Measurements from ENCODE around the gene AANAT.

Gene AANAT

DNA sequence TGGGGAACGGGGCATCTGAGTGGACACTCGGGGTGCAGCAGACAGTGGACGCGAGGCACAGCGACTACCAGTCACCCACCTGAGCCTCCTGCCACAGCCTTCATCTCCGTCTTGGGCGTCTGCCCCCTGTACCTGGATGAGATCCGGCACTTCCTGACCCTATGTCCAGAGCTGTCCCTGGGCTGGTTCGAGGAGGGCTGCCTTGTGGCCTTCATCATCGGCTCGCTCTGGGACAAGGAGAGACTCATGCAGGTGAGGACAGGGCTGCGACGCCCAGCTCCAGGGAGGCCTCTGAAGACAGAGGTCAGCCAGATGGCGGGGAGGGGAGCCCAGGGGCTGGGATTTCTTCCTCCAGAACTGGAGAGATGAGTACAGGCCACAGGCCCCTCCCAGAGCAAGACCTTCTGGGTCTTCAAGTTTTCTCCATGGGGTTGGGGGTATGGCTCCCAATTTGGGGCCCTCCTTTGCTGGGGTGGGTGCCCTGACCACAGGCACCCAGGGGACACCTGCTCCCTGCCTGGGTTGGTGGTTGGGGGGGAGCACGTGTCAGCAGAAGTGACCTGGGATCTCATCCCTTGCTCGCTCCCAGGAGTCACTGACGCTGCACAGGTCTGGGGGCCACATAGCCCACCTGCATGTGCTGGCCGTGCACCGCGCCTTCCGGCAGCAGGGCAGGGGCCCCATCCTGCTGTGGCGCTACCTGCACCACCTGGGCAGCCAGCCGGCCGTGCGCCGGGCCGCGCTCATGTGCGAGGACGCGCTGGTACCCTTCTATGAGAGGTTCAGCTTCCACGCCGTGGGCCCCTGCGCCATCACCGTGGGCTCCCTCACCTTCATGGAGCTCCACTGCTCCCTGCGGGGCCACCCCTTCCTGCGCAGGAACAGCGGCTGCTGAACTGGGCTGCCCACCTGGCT is 1.9 kb downstream of the AANAT start:
- DNase-seq: peak; percentile 39

DNA sequence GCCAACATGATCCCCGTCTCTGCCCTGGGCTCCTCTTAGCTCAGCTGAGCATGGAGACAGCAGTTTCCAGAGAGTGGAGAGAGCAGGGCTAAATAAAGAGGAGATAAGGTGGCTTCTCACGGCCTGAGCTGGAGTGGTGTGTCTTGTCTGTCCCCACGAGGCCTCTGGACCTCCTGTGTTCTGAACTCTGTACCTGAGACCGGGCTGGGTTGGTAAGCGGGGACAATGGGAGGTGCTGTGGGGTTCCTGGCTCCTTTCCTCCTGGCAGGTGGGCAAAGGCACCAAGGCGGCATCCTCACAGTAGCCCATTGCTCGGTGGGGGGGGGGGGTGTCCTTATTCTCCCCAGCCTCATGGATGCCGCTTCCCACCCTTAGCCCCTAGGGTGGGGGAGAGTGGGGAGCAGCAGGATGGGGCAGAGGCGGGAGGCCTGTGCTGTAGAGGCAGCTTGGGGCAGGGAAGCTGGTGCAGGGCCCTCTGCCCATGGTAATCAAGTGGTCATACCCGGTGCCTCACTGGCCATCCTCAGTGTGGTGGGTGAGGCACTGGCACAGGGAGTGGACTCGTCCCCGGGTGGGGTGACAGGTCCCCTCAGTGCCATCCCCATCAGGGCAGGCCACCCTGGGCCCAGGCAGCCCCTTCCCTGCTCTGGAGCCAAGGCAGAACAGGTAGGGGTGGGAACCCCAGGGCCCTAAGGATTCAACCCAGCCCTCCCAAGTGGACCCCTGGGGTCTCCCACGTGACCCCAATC is 2.8 kb downstream of the AANAT start:
- DNase-seq: no peak

- no peak for DNase-seq
Measured at GRCh38 chr17:76471498-76472257, 4.3 kb downstream of the AANAT start.

GRCh38 chr17:76472258-76472645 is 4.8 kb downstream of the AANAT start:
- DNase-seq: peak; percentile 42

DNA sequence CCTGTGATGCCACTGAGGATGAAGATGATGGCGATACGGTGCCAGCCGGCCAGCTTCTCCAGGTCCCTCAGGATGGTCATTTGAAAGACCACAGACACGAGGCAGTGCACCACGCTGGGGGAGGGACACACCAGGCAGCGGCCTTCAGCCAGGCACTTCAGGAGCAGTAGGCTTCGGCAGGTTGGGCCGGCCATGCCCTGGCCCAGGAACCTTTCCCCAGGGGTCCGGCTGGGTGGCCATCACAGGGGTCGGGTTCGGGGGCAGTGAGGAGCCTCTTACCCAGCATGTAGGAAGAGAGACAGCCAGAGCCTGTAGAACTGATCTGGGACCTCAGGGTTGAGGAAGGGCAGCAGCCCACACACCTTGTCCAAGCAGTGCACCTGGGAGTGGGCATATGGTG is 5.3 kb downstream of the AANAT start:
- DNase-seq: no peak

DNA sequence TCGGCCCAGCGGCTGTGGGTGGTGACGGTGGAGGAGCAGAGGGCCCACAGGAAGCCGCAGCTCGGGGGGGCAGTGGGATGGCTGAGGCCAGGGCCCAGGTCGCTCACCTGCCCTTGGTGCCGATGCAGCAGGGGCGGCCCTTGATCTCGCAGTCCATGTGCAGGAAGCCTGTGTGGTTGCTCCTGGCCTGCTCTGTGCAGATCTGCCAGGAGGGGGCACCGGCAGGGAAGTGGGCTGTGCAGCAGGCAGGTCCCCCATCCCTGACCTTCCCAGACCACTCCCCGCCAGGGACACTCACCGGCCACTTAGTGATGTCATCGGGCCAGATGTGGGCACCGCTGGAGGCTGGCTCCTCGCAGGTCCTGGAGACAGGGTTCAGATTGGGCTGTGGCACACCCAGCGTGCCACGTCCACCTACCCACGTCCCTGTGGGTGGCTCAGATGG is 6.2 kb downstream of the AANAT start:
- no peak for DNase-seq

DNA sequence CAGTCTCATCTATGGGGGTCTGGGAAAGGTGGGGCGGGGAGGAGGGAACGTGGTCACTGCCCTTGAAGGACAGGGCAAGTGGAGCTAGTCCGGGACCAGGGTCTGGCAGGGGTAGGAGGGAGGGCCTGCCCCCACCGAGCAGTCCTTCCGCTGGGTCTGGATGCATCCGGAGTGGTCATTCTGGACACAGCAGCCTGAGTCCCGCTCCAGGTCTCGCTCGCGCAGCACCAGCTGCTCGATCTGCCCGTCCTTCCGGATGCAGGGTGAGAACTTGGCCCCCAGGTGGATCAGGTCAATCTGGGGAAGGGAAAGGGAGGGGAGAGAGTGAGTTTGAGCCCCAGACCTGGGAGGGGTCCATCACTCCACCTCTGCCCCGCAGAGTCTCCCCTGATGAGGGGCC is 6.8 kb downstream of the AANAT start:
- no peak for DNase-seq

DNA sequence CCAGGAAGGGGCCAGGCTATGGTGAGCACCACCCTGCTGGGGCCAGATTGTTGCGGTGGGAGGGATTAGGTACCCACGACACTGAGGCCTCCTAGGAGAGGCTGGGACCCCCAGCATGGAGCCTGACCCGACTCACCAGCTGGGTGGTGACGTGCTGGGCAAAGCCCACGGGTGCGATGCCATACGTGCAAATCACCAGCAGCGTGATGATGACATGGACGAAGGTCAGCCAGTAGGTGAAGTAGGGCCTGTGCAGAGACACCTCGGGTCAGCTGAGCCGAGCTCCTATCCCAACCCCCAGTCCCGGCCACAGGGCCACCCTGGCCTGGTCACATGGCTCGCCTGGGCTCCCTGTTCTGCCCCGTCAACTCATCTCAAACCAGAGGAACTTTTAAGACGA is 7.5 kb downstream of the AANAT start:
- no peak for DNase-seq

DNA sequence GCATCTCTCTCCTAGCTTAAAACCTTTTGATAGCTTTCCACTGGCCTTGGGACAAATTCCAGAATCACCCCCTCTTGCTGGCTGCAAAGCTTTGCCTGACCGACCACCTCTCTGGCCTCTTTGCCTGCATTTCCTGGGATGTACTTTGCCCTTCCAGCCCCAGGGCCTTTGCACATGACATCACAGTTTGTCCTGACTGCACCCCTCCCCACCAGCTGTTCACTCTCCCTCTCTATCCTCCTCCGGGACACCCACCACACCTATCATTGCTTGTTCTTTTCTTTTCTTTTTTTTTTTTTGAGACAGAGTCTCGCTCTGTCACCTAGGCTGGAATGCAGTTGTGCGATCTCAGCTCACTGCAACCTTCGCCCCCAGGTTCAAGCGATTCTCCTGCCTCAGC is 7.9 kb downstream of the AANAT start:
- DNase-seq: no peak

DNA sequence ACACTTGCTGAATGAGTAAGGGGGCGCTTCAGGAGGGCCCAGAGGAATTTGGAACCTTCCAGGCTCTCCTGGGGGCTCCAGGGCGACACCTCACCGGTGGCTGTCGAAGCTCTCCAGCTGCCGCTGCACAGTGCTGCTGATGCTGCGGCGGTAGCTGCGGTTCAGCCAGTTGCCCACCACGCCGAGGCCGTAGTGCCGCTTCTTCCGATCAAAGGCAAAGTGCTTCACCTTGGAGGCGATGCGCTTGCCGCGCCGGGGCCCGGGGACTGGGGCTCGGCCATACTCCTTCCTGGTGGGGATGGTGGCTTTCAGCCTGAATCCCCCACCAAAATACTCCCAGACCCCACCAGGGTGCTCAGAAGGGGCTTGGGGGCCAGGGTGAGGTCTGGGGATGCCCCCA is 9.3 kb downstream of the AANAT start:
- DNase-seq: no peak

DNA sequence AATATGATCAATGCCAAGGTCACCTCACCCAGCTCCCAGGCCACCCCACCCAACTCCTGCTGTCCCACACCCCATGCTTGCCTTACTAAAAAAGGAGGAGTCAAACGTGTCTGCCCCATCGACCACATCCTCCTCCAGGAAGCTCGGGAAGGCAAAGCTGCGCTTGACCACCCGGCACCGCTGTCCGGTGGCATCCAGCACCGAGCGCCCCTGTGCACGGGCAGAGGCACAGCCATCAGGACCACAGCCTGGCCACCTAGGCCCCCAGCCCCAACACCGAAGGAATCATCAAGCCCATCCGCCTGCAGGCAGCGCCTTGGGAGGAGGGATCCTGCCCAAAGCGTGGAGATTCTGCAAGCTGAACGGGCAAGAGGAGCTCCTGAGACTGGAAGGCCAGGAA is 10.2 kb downstream of the AANAT start:
- no peak for DNase-seq

GRCh38 chr17:76478097-76478496 is 10.7 kb downstream of the AANAT start:
- no peak for DNase-seq

- DNase-seq: no peak
Measured at GRCh38 chr17:76478730-76479514, 11.5 kb downstream of the AANAT start.

GRCh38 chr17:76479515-76480060 is 12.2 kb downstream of the AANAT start:
- no peak for DNase-seq

DNA sequence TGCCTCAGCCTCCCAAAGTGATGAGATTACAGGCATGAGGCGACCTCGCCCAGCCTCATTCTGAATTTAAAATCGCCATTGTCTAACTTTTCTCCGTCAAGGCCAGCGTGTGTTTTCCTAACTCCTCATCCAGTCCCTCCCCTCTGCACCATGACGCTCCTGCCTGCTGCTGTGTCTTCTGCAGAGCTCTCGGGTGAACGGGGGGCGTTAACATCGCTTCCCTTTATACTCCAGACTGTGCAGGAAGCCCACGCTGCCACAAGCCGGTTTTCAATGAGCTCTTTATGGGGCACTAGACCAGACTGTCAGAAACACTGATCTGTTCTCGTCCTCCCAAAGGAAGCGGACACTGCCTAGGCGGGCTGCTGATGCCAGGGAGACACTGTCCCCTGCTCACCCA is 13.2 kb downstream of the AANAT start:
- no peak for DNase-seq

DNA sequence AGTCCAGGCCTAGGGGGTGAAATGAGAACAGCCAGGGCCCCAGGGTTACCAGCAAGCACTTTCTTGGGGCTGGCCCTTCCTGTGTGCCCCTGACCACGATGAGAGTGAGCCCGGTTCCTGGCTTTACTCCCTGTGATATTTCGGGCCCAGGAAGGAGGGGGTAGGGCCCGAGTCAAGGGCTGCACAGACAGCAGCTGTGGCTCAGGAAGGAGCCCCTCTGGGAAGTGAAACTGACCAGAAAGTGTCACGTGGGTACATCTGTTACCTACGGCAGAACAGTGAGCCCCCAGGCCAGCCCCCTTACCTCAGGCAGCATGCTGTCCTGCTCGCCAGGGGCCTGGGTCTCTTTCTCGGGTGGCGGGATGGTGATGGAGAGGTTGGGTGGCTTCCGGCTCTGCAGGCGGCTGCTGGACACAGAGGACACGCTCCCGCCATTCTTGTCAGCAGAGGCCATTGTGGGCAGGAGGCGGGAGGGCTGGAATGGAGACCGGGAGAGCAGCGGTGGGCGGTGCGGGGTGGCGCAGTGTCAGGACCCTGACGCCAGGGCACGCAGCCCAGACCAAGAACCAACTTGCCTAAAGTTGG is 13.8 kb downstream of the AANAT start:
- no peak for DNase-seq

- no peak for DNase-seq
Measured at GRCh38 chr17:76484228-76484725, 16.9 kb downstream of the AANAT start.

DNA sequence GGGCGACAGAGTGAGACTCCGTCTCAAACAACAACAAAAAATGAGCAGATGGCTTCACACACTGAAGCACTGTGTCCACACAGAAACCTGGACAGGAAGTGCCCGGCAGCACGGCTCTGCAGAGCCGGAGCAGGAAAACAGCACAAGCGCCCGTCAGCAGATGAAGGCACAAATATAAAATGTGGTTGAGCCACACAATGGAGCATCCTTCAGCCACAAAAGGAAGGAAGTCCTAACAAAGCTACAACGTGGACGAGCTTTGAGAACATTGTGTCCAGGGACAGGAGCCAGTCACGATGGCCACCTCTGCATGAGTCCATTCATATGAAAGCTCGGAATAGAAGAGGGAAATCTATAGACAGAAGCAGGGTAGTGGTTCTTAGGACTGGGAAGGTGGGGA is 18.2 kb downstream of the AANAT start:
- no peak for DNase-seq

DNA sequence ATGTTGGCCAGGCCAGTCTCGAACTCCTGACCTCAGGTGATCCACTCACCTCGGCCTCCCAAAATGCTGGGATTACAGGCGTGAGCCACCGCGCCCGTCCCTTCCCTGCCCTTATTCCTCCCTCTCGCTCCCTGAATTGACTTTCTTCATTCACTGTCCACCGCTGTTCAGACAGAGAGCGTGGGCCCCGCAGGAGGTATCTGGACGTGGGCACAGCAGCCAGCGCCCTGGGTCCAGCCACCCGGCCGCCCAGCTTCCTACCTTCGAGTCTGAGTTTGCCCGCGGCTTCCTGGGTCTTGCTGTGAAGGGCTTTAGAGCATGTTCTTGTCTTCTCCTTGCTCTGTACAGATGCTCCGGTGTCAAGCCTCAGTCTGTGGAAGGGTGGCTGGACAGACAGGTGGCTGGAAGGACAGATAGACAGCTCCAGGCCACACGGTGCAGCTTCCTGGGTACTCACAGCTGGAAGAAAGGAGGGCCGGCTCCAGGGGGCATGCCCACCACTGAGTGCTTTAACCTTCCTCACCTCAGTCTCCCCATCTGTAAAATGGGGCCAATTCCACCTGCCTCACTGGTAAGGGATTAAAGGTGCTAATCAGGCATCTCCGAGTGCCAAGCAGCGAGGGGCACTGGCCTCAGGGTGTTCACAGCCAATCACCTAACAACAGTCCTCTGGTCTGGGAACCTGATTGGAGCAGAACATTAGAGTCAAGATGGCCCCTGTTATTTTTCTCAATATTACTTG is 20.2 kb downstream of the AANAT start:
- no peak for DNase-seq

GRCh38 chr17:76490112-76490710 is 22.8 kb downstream of the AANAT start:
- no peak for DNase-seq
